HG03175 (cell line): ENCODE measurements around the gene HECTD4.
"Not testable (repeated sequence)": the region's sequence is repeated elsewhere in the genome, so short reads cannot be mapped to it uniquely, and the experiment has no call there.

Experiments
- ATAC-seq: cut with Tn5 transposase; IDR thresholded peaks from one replicate; pipeline ENCODE4 v1.9.1; 2021; ENCODE audit warnings: mild to moderate bottlenecking, moderate library complexity; ENCODE audit not compliant: unreplicated experiment

HECTD4 gene

GRCh38 chr12:112275836-112276235 is 106.4 kb downstream of the HECTD4 start:
- no peak for ATAC-seq

GRCh38 chr12:112275207-112275606 is 107.0 kb downstream of the HECTD4 start:
- no peak for ATAC-seq

DNA sequence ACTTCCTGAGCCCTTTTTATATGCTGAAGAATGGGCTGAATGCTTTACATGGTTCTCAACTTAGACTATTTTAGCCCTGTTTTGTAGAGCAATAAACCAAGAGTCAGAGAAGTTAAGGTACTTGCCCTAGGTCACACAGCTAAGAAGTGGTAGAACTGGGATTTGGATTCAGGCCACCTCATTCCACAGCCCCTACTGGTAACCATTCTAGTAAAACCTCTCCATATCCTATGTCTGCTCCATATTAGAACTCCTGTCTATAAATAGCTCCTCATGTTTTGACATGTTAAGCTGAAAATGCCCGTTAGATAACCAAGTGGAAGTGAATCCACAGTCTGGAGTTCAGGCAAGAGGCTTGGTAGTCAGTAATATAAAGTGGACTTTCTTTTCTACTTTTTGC is 111.6 kb downstream of the HECTD4 start:
- ATAC-seq: no peak

- no peak for ATAC-seq
Measured at GRCh38 chr12:112266473-112266872, 115.8 kb downstream of the HECTD4 start.

DNA sequence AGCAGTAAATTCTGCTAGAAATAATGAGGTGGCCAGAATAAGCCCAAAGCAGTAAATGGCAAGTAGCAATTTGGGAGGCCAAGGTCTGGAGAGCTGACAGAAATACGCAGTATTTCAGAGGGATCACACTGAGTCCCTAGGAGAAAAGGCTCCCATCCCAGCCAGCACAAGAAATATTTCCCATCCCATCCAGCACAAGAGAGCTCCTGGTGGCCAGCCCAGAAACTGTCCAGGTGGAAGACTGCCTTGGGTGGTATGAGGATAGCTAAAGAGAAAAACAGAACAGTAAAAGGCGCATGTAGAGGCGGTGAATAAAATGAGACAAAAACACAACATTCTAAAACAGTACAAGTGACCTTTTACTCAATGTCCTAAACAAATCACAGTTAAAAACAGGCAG is 120.7 kb downstream of the HECTD4 start:
- ATAC-seq: no peak

DNA sequence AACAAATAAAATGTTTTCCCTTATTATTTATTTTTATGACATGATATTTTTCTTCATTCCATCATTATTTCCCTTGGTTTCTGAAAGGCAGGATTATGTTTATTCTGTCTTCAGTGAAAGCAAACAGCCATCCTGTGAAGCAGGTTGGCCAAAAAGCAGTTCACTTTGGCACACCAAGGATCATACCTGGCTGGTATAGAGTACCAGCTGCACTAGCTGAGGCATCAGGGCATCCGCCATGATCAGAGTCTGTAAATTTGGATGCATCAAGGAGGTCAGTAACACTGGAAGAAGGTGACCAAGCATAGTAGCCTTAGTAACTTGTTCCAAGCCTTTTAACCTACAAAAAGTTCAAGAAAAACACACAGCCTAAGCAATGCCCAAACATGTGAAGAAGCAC is 123.3 kb downstream of the HECTD4 start:
- no peak for ATAC-seq

DNA sequence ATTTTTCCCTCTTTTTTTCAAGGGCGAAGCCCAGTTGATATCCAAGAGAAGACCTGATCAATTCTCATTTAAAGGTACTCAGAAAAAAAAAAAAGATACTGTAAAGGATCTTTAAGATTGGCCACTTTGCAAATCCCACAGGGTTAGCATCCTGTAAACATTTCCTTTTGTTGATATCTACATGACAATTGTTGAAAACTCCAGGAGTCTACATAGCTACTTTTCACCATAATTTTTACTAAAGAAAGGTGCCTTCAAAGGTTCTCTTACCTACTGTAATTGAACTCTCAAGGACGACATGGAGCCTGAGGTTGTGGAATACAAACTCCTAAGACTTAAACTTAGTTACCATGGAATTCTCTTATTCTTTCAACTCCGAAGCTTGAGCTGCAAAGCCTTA is 125.5 kb downstream of the HECTD4 start:
- ATAC-seq: no peak

DNA sequence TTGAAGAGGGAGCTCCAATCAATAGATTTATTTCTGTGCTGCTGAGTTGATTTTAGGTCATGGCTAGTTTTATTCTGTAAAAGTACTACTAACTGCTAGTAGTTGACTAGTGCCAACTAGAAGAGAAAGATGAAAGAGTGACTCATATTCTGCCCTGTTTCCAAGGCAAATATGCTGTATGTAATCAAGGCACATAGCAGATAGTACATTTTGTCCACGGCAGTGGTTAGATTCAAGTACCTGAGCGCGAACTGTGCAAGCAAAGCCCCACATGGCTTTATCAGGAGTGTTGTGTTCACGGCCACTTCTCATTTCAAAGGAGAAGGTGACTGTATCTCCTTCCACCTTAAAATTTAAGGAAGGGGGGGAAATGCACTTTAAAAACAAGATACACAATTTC is 130.0 kb downstream of the HECTD4 start:
- no peak for ATAC-seq

GRCh38 chr12:112244902-112245301 is 137.3 kb downstream of the HECTD4 start:
- ATAC-seq: not testable (repeated sequence)

GRCh38 chr12:112243255-112244110 is 138.7 kb downstream of the HECTD4 start:
- ATAC-seq: no peak

- no peak for ATAC-seq
Measured at GRCh38 chr12:112241176-112241575, 141.1 kb downstream of the HECTD4 start.

- no peak for ATAC-seq
Measured at GRCh38 chr12:112239881-112240280, 142.3 kb downstream of the HECTD4 start.

- ATAC-seq: no peak
Measured at GRCh38 chr12:112239020-112239419, 143.2 kb downstream of the HECTD4 start.

GRCh38 chr12:112238441-112238840 is 143.8 kb downstream of the HECTD4 start:
- ATAC-seq: no peak

DNA sequence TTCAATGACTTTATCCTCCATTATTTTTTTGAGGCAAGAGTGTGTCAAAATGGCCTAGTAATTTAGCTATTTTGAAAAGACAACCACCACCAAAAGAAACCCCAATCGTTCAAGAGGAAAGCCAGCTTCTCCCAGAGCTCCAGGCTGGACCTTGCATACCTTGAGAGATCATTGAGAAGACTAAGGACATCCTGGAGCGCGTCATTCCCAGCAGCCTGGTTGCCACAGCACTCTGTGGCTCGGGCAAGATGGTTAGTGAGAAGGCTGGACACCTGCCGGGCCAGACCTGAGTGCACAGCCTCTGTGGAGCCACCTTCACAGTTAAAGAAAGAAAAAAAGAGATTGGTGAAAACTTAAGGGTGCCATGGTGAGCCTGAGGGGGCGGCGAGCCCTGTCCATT is 145.4 kb downstream of the HECTD4 start:
- ATAC-seq: no peak

DNA sequence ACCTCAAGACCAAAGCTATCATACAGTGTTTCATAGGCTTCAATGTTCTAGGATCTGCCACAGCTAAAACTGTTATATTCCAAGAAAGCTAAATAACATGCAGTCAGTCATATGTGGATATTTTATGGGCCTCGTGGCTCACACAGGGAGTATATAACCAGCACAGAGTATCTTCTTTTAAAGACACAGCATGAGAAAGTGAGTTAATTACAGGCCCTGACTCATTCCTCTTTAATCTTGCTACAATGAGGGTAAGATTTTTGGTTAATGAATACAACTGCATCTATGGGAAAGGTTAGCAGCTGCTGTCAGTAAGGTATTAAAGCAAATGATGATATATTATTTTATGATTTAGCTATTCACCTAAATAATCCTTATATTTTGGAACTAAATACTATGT is 145.8 kb downstream of the HECTD4 start:
- ATAC-seq: no peak

- no peak for ATAC-seq
Measured at GRCh38 chr12:112234303-112234702, 147.9 kb downstream of the HECTD4 start.

GRCh38 chr12:112233242-112233641 is 149.0 kb downstream of the HECTD4 start:
- no peak for ATAC-seq

GRCh38 chr12:112230136-112230535 is 152.1 kb downstream of the HECTD4 start:
- no peak for ATAC-seq

- no peak for ATAC-seq
Measured at GRCh38 chr12:112226768-112227167, 155.5 kb downstream of the HECTD4 start.

DNA sequence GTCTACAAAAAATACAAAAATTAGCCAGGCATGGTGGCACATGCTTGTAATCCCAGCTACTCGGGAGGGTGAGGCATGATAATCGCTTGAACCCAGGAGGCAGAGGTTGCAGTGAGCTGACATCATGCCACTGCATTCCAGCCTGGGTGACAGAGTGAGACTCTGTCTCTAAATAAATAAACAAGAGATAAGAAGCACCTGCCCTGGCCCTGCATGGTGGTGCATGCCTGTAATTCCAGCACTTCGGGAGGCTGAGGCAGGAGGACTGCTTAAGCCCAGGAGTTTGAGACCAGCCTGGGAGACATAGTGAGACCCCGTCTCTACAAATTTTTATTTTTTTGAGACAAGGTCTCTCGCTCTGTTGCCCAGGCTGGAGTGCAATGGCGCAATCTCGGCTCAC is 161.6 kb downstream of the HECTD4 start:
- ATAC-seq: not testable (repeated sequence)

DNA sequence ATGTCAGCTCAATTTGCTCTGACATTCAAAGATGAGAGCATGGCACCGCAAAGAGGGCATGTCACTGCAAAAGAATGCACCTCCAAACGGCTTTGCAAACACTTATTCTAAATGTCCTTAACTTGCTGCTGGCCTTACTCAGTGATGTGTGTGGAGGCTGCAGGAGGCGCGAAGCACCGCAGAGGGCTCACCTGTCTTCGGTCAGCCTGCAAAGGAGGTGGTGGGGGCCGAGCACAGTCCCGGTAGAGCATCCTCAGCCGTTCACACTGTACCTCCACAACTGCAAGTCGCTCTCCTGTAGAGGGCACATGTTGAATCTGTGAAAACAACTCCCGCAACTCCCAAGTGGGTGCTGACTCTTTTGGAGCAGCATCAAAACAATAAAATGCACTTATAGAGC is 163.0 kb downstream of the HECTD4 start:
- ATAC-seq: no peak

- no peak for ATAC-seq
Measured at GRCh38 chr12:112218150-112218549, 164.1 kb downstream of the HECTD4 start.
